MM.1S (cell line): ENCODE measurements around the gene QRSL1.

Experiments used
- DNase-seq: peaks from one replicate; pipeline ENCODE4 v3.0.0-alpha.2; 2015
- H2AFZ ChIP-seq: fragments of 300-600 bp; sonication (generic); 2 replicates; pipeline ENCODE4 v1.6.0; 2016; ENCODE audit warnings: antibody characterized with exemption, low read length
- H3F3A ChIP-seq: fragments of 300-600 bp; sonication (generic); 2 replicates; pipeline ENCODE4 v1.6.1; 2016; ENCODE audit warnings: mild to moderate bottlenecking, antibody characterized with exemption, low read length, moderate library complexity, mixed read lengths; ENCODE audit not compliant: insufficient read depth
- H3K27ac ChIP-seq: fragments of 300-600 bp; sonication (generic); 2 replicates; pipeline ENCODE4 v1.5.1; 2016; ENCODE audit warnings: mild to moderate bottlenecking, low read length
- H3K27me3 ChIP-seq: fragments of 300-600 bp; sonication (generic); replicated peaks from 2 replicates; pipeline ENCODE4 v1.6.0; 2016; ENCODE audit warnings: low read length; ENCODE audit not compliant: insufficient read depth
- H3K36me3 ChIP-seq: fragments of 300-600 bp; sonication (generic); replicated peaks from 2 replicates; pipeline ENCODE4 v1.6.1; 2016; ENCODE audit warnings: mild to moderate bottlenecking, low read length, mixed read lengths; ENCODE audit not compliant: insufficient read depth
- H3K4me1 ChIP-seq: fragments of 300-600 bp; sonication (generic); 2 replicates; pipeline ENCODE4 v1.6.1; 2016; ENCODE audit warnings: low read length, mixed read lengths
- H3K4me2 ChIP-seq: fragments of 300-600 bp; sonication (generic); 2 replicates; pipeline ENCODE4 v1.6.0; 2016; ENCODE audit warnings: low read depth, low read length
- H3K4me3 ChIP-seq: fragments of 300-600 bp; sonication (generic); 2 replicates; pipeline ENCODE4 v1.5.1; 2016; ENCODE audit warnings: low read length, mixed read lengths
- H3K79me2 ChIP-seq: fragments of 300-600 bp; sonication (generic); 2 replicates; pipeline ENCODE4 v1.6.1; 2016; ENCODE audit warnings: mixed run types, low read length, mixed read lengths
- H3K9ac ChIP-seq: fragments of 300-600 bp; sonication (generic); 2 replicates; pipeline ENCODE4 v1.6.1; 2016; ENCODE audit warnings: low read length, mixed read lengths
- H3K9me2 ChIP-seq: fragments of 300-600 bp; sonication (generic); replicated peaks from 2 replicates; pipeline ENCODE4 v1.6.1; 2016; ENCODE audit warnings: mild to moderate bottlenecking, low read length, mixed read lengths; ENCODE audit not compliant: insufficient read depth
- H3K9me3 ChIP-seq: fragments of 300-600 bp; sonication (generic); replicated peaks from 2 replicates; pipeline ENCODE4 v1.6.1; 2016; ENCODE audit warnings: mild to moderate bottlenecking, low read length, mixed read lengths; ENCODE audit not compliant: insufficient read depth
- H4K20me1 ChIP-seq: fragments of 300-600 bp; sonication (generic); 2 replicates; pipeline ENCODE4 v1.6.1; 2016; ENCODE audit warnings: mild to moderate bottlenecking, low read length, moderate library complexity, mixed read lengths; ENCODE audit not compliant: insufficient read depth
- CTCF ChIP-seq: fragments of 300-600 bp; sonication (generic); IDR thresholded peaks from 2 replicates; pipeline ENCODE4 v1.5.1; 2016; ENCODE audit warnings: antibody characterized with exemption, low read length, mixed read lengths
- EZH2 ChIP-seq: fragments of 300-600 bp; sonication (generic); optimal IDR thresholded peaks from 2 replicates; pipeline ENCODE3; 2017; ENCODE audit warnings: low read depth, mild to moderate bottlenecking, antibody characterized with exemption, low read length, mixed read lengths
- EZH2phosphoT487 ChIP-seq: fragments of 300-600 bp; sonication (generic); IDR thresholded peaks from 2 replicates; pipeline ENCODE4 v1.6.1; 2018; ENCODE audit warnings: antibody characterized with exemption, low read length

QRSL1 gene

GRCh38 chr6:106705156-106705555 lies 75.8 kb downstream of the QRSL1 start:
- Histone ChIP-seq H3K27me3 (no peaks in the 10 kb centered on the region), H3K79me2 (no peaks in the 10 kb centered on the region), H3K9me3 (no peaks in the 10 kb centered on the region), H3F3A (no peaks in the 10 kb centered on the region), H4K20me1 (no peaks in the 10 kb centered on the region), H3K36me3 (no peaks in the 10 kb centered on the region), H2AFZ (no peak overlapping the region), H3K27ac (no peak overlapping the region), H3K4me3 (no peak overlapping the region), H3K9me2 (no peaks in the 10 kb centered on the region), H3K4me2 (no peak overlapping the region), H3K9ac (no peak overlapping the region), H3K4me1 (no peaks in the 10 kb centered on the region)
- TF ChIP-seq CTCF: no peak
- no peak for TF ChIP-seq EZH2phosphoT487
- no peak for TF ChIP-seq EZH2
- no peak for DNase-seq

GRCh38 chr6:106710580-106710979 lies 81.2 kb downstream of the QRSL1 start:
- no peak overlapping the region for H3K27ac ChIP-seq
- H3K4me3 ChIP-seq: no peak overlapping the region
- H3K27me3 ChIP-seq: no peaks in the 10 kb centered on the region
- no peak overlapping the region for H3K4me2 ChIP-seq
- DNase-seq: no peak
- no peaks in the 10 kb centered on the region for H3K9me3 ChIP-seq
- H3K9ac ChIP-seq: no peak overlapping the region
- no peak overlapping the region for H2AFZ ChIP-seq
- no peaks in the 10 kb centered on the region for H3K79me2 ChIP-seq
- H3K4me1 ChIP-seq: no peaks in the 10 kb centered on the region
- H4K20me1 ChIP-seq: no peaks in the 10 kb centered on the region
- H3F3A ChIP-seq: no peaks in the 10 kb centered on the region
- H3K36me3 ChIP-seq: no peaks in the 10 kb centered on the region
- H3K9me2 ChIP-seq: no peaks in the 10 kb centered on the region
- TF ChIP-seq EZH2phosphoT487 (no peak), CTCF (no peak), EZH2 (no peak)

GRCh38 chr6:106714281-106714680 lies 84.9 kb downstream of the QRSL1 start:
- TF ChIP-seq EZH2 (no peak), EZH2phosphoT487 (no peak), CTCF (no peak)
- DNase-seq: no peak
- H3F3A ChIP-seq: no peaks in the 10 kb centered on the region
- H3K27ac ChIP-seq: no peak overlapping the region
- no peaks in the 10 kb centered on the region for H3K9me2 ChIP-seq
- H2AFZ ChIP-seq: no peak overlapping the region
- H3K9me3 ChIP-seq: no peaks in the 10 kb centered on the region
- H3K9ac ChIP-seq: no peak overlapping the region
- no peak overlapping the region for H3K4me2 ChIP-seq
- H3K4me1 ChIP-seq: no peaks in the 10 kb centered on the region
- H4K20me1 ChIP-seq: no peaks in the 10 kb centered on the region
- no peaks in the 10 kb centered on the region for H3K36me3 ChIP-seq
- H3K27me3 ChIP-seq: no peaks in the 10 kb centered on the region
- no peaks in the 10 kb centered on the region for H3K79me2 ChIP-seq
- no peak overlapping the region for H3K4me3 ChIP-seq

- H3K4me2 ChIP-seq: no peak overlapping the region
- no peaks in the 10 kb centered on the region for H3K27me3 ChIP-seq
- H3K4me1 ChIP-seq: no peaks in the 10 kb centered on the region
- no peak overlapping the region for H2AFZ ChIP-seq
- no peak overlapping the region for H3K9ac ChIP-seq
- H3K9me2 ChIP-seq: no peaks in the 10 kb centered on the region
- no peaks in the 10 kb centered on the region for H3F3A ChIP-seq
- H3K36me3 ChIP-seq: no peaks in the 10 kb centered on the region
- H3K4me3 ChIP-seq: no peak overlapping the region
- TF ChIP-seq EZH2phosphoT487 (no peak), CTCF (no peak), EZH2 (no peak)
- no peak for DNase-seq
- no peaks in the 10 kb centered on the region for H3K9me3 ChIP-seq
- no peaks in the 10 kb centered on the region for H4K20me1 ChIP-seq
- H3K27ac ChIP-seq: no peak overlapping the region
- H3K79me2 ChIP-seq: no peaks in the 10 kb centered on the region
Measured at GRCh38 chr6:106715922-106716321, 86.5 kb downstream of the QRSL1 start.
